Gastrocnemius medialis (tissue), 4 donors: Measurements from ENCODE around the gene ZNF839.

Source experiments
- CTCF ChIP-seq, 5 experiments: fragments of 450-650 bp in 3 of 5; fragments of 200-600 bp in 2 of 5; sonication (generic) in 2 of 5; IDR thresholded peaks in 4 of 5; conservative IDR thresholded peaks in 1 of 5; 1 replicate in 4 of 5; 2 replicates in 1 of 5; pipeline ENCODE4 v1.5.1; 2016 to 2019; ENCODE audit warnings: antibody characterized with exemption in 5 of 5, mild to moderate bottlenecking in 3 of 5, moderate library complexity in 3 of 5
- POLR2A ChIP-seq, 2 donors: fragments of 450-650 bp; IDR thresholded peaks; one replicate each; pipeline ENCODE4 v1.6.1; 2017; ENCODE audit warnings: antibody characterized with exemption in 2 of 2, mild to moderate bottlenecking in 2 of 2, moderate library complexity in 2 of 2

GRCh38 chr14:102342238-102342637, 22.7 kb downstream of the ZNF839 start:
- TF ChIP-seq CTCF (IDR thresholded peaks at IDR 0.05 in 4 of 5, conservative IDR thresholded peaks at IDR 0.05 in 1 of 5) (no peak), POLR2A (IDR thresholded peaks at IDR 0.05) (no peak)
